GM21723 (cell line): ENCODE data around the gene KYAT1.
"Not testable (repeated sequence)": the region's sequence is repeated elsewhere in the genome, so short reads cannot be mapped to it uniquely, and the experiment has no call there.

Experiments
- ATAC-seq: cut with Tn5 transposase; IDR thresholded peaks from one replicate; pipeline ENCODE4 v1.9.1; 2021; ENCODE audit warnings: mild to moderate bottlenecking, moderate library complexity; ENCODE audit not compliant: unreplicated experiment

Gene KYAT1

GRCh38 chr9:128843171-128843570, 38.6 kb downstream of the KYAT1 start:
- ATAC-seq, result not testable (repeated sequence)

DNA sequence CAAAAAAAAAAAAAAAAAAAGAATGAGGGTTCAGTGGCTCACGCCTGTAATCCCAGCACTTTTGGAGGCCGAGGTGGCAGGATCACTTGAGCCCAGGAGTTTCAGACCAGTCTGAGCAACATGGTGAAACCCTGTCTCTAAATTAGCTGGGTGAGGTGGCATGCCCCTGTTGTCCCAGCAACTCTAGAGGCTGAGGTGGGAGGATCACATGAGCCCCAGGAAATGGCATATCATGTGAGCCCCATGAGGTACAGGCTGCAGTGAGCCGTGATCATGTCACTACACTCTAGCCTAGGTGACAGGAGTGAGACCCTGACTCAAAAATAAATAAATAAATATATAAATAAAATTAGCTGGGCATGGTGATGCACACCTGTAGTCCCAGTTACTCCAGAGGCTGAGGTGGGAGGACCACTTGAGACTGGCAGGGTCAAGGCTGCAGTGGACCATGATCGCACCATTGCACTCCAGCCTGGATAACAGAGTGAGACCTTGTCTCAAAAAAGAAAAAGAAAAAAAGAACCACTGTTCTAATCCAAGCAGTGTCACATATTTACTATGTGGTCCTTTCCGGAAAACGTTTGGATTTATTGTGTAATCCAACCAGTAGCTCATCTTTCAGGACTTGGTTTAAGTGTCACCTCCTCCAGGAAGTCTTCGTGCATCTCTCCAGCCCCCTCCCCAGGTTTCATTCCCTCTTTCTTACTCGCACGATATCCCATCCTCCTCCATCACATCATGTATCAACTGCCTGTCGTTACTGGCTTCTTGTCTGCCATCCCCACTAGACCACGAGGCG, 39.9 kb downstream of the KYAT1 start:
- no peak for ATAC-seq

- no peak for ATAC-seq
These were observed 41.2 kb downstream of the KYAT1 start for GRCh38 chr9:128840524-128840923.

DNA sequence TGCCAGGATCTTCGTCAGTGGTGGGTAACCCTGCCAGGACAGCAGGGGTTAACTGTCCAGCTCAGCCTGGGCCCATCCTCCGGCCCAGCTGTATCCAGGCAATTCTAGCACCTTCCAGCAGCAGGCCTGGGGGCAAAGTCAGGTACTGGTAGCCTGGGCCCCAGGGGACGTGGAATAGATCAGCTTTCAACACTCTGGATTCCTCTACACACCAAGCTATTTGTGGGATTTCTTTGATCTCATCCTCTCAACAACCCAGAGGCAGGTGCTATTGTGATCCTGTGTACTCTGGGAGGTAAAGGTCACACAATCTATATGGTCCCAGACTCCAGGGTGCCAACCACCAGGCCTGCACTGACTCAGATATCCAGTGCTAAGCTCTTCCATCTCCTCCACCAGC, 43.4 kb downstream of the KYAT1 start:
- no peak for ATAC-seq

- no peak for ATAC-seq
These were observed 45.1 kb downstream of the KYAT1 start for GRCh38 chr9:128836509-128837145.

DNA sequence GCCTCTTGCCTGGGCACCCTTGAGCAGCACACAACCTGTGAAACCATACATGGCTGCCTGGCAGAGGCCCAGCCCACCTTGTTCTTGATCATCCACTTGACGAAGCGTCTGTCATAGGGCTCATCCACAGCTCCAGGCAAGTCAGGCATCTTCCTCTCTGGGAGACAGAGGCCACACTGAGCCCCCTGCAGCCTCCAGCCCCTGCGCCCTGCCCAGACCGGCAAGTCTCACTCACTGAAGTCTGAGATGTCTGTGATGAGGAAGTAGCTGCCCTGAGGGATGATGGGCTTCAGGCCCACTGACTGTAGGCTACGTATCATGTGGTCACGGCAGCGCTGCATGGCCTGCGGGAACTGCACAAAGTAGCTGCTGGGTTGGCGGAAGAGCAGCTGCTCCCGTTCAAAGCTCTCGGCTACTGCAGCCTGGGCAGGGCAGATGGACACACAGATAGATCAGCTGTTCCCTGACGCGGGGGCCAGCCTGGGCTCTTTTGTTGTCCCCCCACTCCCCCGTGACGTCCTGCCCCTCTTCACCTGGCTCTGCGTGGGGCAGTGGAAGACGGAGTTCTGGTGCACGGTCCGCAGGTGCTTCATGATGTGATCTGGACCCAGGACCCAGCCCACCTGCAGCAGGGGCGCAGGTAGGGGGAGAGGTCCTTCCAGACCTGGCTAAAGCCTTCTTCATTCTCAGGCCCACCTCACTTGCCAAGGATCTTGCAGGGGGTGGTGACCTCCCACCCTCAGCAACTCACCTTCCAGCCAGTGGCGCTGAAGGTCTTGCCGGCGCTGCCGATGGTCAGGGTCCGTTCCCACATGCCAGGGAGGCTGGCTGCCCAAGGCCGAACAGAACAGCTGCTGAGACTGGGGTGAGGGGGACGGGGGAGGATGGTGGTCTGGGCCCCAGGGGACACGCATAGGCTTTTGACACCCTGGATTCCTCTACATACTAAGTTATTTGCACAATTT, 46.2 kb downstream of the KYAT1 start:
- no peak for ATAC-seq

- no peak for ATAC-seq
These were observed 48.1 kb downstream of the KYAT1 start for GRCh38 chr9:128833696-128834095.

DNA sequence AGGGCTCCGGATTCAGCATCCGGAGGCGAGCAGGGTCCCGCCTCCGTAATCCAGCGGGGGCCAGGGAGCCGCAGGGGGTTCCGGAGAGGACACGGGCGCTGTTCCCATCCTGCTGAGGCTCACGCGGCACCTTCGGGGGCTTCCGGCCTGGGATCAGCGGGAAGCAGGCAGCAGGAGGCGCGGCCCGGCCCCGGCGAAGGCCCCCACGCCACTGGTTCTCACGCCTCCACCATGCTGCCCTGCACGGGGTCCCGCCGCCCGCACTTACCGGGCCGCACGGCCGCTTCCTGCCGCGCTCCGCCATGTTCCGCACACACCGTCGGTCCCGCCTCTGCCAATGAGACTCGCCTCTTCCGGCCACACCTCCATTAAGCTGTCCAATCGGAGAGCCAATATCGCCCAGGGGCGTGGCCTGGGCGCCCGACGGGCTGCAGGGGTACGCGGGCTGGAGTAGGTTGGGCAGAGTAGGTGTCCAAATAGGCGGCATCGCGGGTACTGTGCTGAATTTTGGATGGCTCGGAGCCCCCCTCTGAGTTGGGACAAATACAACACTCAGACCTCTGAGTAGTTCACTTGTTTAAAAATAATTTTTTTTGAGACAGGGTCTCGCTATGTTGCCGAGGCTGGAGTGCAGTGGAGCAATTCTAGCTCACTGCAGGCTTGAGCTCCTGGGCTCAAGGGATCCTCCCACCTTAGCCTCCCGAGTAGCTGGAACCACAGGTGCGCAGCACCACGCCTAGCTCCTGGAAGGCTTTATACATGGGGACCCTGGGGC, 52.1 kb downstream of the KYAT1 start, which contains the start of gene SPOUT1:
SPOUT1 (minus strand) TSS at position 318 of the 775 bp plus-strand sequence; CDS start at position 304, 14 bp downstream.
- ATAC-seq, result peak; percentile 94

DNA sequence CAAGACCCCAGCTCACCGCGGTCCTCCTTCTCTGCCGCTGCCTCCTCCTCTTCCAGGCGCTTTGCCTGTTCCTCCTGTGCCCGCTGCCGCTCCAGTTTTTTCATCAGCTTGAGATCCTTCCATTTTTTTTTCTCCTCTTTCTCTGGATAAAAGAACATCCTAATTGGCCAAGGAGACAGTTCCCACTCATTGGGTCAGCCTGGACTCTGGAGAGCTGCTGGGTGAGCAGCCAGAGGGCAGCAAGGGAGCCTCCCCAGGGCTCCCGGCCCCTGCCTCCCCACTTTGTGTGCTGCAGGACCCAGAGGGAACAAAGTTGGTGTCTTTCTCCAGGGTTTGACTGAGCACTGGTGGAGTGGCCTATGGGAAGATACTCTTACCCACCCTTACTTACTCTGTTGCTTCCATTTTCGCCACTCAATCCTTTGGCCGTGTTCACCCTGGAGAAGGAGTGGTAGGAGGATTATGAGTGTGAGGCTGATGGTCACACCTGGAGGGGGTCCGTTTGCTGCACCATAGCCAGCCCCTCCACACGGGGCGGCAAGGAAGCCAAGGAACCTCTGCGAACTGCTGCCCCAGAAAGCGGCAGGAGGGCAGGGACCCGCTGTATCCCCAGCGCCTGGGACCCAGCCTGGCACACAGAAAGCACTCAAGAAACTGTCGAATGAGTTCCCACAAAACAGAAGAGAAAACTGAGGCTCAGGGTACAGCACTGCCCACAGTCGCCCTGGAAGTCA, 52.9 kb downstream of the KYAT1 start:
- no peak for ATAC-seq

DNA sequence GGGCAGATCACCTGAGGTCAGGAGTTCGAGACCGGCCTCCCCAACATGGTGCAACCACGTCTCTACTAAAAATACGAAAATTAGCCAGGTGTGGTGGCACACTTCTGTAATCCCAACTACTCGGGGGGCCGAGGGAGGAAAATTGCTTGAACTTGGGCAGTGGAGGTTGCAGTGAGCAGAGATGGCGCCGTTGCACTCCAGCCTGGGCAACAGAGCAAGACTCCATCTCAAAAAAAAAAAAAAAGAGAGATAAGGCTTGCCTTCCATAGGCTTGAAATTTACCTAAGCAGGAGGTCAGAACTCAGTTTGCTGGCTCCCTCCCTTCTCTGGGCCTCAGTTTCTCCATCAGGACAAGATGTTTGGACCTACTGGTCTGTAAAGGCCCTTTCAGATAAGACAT, 53.5 kb downstream of the KYAT1 start:
- no peak for ATAC-seq

DNA sequence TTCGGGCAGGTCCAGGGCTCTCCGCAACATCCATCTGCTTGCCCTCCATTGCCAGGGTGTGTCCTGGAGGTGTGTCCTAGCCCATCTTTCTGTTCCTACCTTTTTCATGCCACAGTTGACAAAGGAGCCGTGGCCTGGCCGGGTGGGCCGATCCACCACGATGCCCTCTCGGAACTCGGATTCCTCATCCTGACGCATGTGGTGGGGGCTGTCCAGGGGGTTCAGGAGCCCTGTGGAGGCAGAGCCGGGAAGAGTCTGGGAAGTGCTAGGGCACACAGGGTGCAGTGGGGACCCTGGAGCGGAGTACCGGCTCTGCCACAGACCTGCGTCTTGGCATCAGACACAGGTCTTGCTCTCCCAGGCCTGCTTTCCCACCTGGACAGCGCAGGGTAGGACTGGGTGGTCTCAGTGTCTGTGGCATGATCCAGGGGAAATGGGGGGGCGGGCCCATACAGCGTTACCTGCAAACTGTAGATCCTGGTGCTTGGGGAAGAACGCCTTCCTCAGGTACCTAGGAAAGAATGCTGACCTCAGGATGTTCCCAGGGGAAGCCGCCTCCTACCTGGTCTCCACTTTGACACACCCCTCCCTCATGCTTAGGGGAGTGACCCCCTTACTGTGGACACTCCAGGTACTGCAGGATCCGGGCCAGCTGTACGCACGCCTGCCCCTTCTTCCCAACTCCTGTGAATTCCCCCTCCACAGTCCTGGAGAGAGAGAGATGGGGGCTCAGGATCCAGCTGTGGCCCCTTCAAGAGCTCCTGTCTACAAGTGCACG, 55.6 kb downstream of the KYAT1 start:
- no peak for ATAC-seq

DNA sequence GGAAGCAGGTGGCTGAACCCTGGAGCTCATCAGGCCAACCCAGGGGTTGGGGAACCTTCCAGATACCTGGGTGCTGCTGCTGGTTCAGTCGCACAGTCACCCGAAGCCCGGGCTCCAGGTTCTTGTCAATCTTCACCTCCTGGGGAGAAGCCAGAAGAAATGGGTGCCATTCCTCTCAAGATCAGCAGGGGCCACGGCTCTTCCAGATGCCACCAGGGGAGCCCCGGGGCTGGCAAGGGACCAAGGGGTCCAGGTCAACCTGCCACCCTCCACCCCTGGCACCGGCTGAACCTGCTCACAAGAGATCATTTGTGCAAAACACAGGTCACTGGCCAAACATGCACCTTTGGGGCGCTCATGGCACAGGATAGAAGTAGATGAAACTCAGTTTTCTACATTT, 56.8 kb downstream of the KYAT1 start:
- no peak for ATAC-seq

GRCh38 chr9:128823903-128824406, 57.8 kb downstream of the KYAT1 start:
- no peak for ATAC-seq

- ATAC-seq, result no peak
These were observed 58.3 kb downstream of the KYAT1 start for GRCh38 chr9:128823362-128823902.

DNA sequence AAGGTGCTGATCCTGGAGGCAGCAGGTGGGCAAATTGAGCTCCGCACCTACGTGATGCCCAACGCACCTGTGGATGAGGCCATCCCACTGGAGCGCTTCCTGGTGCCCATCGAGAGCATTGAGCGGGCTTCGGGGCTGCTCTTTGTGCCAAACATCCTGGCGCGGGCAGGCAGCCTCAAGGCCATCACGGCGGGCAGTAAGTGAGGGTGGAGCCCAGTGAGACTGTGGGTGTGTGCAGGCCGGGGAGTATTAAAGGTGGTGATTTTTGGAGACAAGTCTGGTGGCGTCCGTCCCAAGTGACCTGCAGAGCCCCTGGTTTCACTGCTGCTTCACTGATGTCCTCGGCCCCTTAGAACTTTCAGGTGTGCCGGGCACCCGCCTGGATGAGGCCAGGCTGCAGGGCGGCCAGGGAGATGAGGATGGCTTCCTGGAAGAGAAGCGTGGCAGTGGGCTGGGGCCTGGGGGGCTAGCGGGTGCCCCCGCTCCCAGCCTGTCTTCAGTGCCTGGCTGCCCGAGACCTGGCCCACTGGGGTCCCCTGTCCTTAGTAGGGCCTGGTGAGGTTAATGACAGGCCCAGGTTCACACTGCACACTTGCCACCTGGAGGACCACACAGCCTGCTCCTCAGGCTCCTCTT, 59.2 kb downstream of the KYAT1 start:
- ATAC-seq, result no peak

GRCh38 chr9:128821584-128822406, 60.0 kb downstream of the KYAT1 start:
- ATAC-seq, result no peak
